Loucy (cell line): ENCODE measurements around the gene CXCR5.

Experiments
- H2AFZ ChIP-seq: fragments of 200-600 bp; sonication (generic); 2 replicates; pipeline ENCODE4 v1.6.0; 2016; ENCODE audit warnings: antibody characterized with exemption, mild to moderate bottlenecking, low read length, moderate library complexity
- H3F3A ChIP-seq: fragments of 200-600 bp; 2 replicates; pipeline ENCODE4 v1.6.0; 2016; ENCODE audit warnings: antibody characterized with exemption, low read depth, mild to moderate bottlenecking
- H3K27me3 ChIP-seq: fragments of 200-600 bp; sonication (generic); 2 replicates; pipeline ENCODE4 v1.6.1; 2014; ENCODE audit warnings: low read length, mild to moderate bottlenecking; ENCODE audit not compliant: insufficient read depth, poor library complexity, severe bottlenecking
- H3K36me3 ChIP-seq: fragments of 200-600 bp; sonication (generic); 2 replicates; pipeline ENCODE4 v1.6.1; 2016; ENCODE audit warnings: low read length; ENCODE audit not compliant: insufficient read depth
- H3K4me1 ChIP-seq: fragments of 200-600 bp; sonication (generic); 2 replicates; pipeline ENCODE4 v1.5.1; 2014; ENCODE audit warnings: low read length, mild to moderate bottlenecking; ENCODE audit not compliant: insufficient read depth, poor library complexity, severe bottlenecking
- H3K4me2 ChIP-seq: fragments of 200-600 bp; sonication (generic); 2 replicates; pipeline ENCODE4 v1.6.0; 2014; ENCODE audit warnings: antibody characterized with exemption, low read length, low read depth, mild to moderate bottlenecking; ENCODE audit not compliant: poor library complexity, severe bottlenecking
- H3K4me3 ChIP-seq: fragments of 200-600 bp; sonication (generic); 2 replicates; pipeline ENCODE4 v1.5.1; 2014; ENCODE audit warnings: low read length, mild to moderate bottlenecking, mixed read lengths; ENCODE audit not compliant: poor library complexity, severe bottlenecking
- H3K79me2 ChIP-seq: fragments of 200-600 bp; sonication (generic); 2 replicates; pipeline ENCODE4 v1.6.1; 2014; ENCODE audit warnings: low read length; ENCODE audit not compliant: insufficient read depth
- H3K9ac ChIP-seq: fragments of 200-600 bp; sonication (generic); 2 replicates; pipeline ENCODE4 v1.6.0; 2014; ENCODE audit warnings: mild to moderate bottlenecking, low read depth, low read length, moderate library complexity; ENCODE audit not compliant: poor library complexity, severe bottlenecking
- H3K9me2 ChIP-seq: fragments of 200-600 bp; sonication (generic); replicated peaks from 2 replicates; pipeline ENCODE4 v1.6.1; 2016; ENCODE audit warnings: low read depth, low read length, mixed read lengths
- H3K9me3 ChIP-seq: fragments of 200-600 bp; sonication (generic); 2 replicates; pipeline ENCODE4 v1.6.1; 2014; ENCODE audit warnings: mild to moderate bottlenecking, antibody characterized with exemption, low read length, low read depth; ENCODE audit not compliant: insufficient read depth
- H4K20me1 ChIP-seq: fragments of 200-600 bp; sonication (generic); 2 replicates; pipeline ENCODE4 v1.6.0; 2014; ENCODE audit warnings: antibody characterized with exemption, low read length, mild to moderate bottlenecking; ENCODE audit not compliant: insufficient read depth, poor library complexity, severe bottlenecking
- CTCF ChIP-seq: fragments of 200-600 bp; sonication (generic); conservative IDR thresholded peaks from 2 replicates; pipeline ENCODE4 v1.5.1; 2014; ENCODE audit warnings: mild to moderate bottlenecking, antibody characterized with exemption, low read length
- EZH2phosphoT487 ChIP-seq: fragments of 200-600 bp; IDR thresholded peaks from 2 replicates; pipeline ENCODE4 v1.6.1; 2018; ENCODE audit warnings: antibody characterized with exemption, mild to moderate bottlenecking, moderate library complexity, borderline replicate concordance

CXCR5 gene

GRCh38 chr11:118894192-118894591, 10.5 kb downstream of the CXCR5 start:
- no peak overlapping the region for H2AFZ ChIP-seq
- TF ChIP-seq EZH2phosphoT487 (no peak), CTCF (no peak)
- no peaks in the 10 kb centered on the region for H4K20me1 ChIP-seq
- H3K9me2 ChIP-seq: no peaks in the 10 kb centered on the region
- H3K79me2 ChIP-seq: no peaks in the 10 kb centered on the region
- no peak overlapping the region for H3K4me2 ChIP-seq
- H3K4me3 ChIP-seq: no peak overlapping the region
- peaks cover 15% of the 10 kb centered on the region for H3K4me1 ChIP-seq
- no peak overlapping the region for H3K9ac ChIP-seq
- H3K27me3 ChIP-seq: no peaks in the 10 kb centered on the region
- no peaks in the 10 kb centered on the region for H3K36me3 ChIP-seq
- H3K9me3 ChIP-seq: no peaks in the 10 kb centered on the region
- H3F3A ChIP-seq: no peaks in the 10 kb centered on the region

GRCh38 chr11:118895093-118896039, 11.7 kb downstream of the CXCR5 start:
- H3K9ac ChIP-seq: no peak overlapping the region
- H3K4me2 ChIP-seq: no peak overlapping the region
- H2AFZ ChIP-seq: no peak overlapping the region
- H4K20me1 ChIP-seq: no peaks in the 10 kb centered on the region
- peaks cover 3% of the 10 kb centered on the region; the same call in 1 of the 2 replicates for H3K36me3 ChIP-seq
- H3K9me3 ChIP-seq: no peaks in the 10 kb centered on the region
- no peaks in the 10 kb centered on the region for H3F3A ChIP-seq
- no peaks in the 10 kb centered on the region for H3K27me3 ChIP-seq
- TF ChIP-seq EZH2phosphoT487: no peak
- no peak for TF ChIP-seq CTCF
- H3K9me2 ChIP-seq: no peaks in the 10 kb centered on the region
- peaks cover 15% of the 10 kb centered on the region for H3K4me1 ChIP-seq
- no peak overlapping the region for H3K4me3 ChIP-seq
- H3K79me2 ChIP-seq: no peaks in the 10 kb centered on the region

GRCh38 chr11:118896472-118896913, 12.8 kb downstream of the CXCR5 start:
- Histone ChIP-seq H2AFZ (no peak overlapping the region), H3F3A (no peaks in the 10 kb centered on the region), H3K27me3 (no peaks in the 10 kb centered on the region), H3K4me3 (no peak overlapping the region), H4K20me1 (no peaks in the 10 kb centered on the region), H3K79me2 (no peaks in the 10 kb centered on the region), H3K9me3 (no peaks in the 10 kb centered on the region), H3K4me2 (no peak overlapping the region), H3K9ac (no peak overlapping the region), H3K4me1 (peaks cover 15% of the 10 kb centered on the region), H3K36me3 (peaks cover 14% of the 10 kb centered on the region; the same call in 1 of the 2 replicates), H3K9me2 (no peaks in the 10 kb centered on the region)
- no peak for TF ChIP-seq EZH2phosphoT487
